Epidermal melanocyte (primary cell): ENCODE measurements around the gene SIGMAR1.

Source experiments
- DNase-seq: peaks from one replicate; pipeline ENCODE4 v3.0.0; 2011; ENCODE audit warnings: low spot score; ENCODE audit not compliant: insufficient read length

Gene SIGMAR1

DNA sequence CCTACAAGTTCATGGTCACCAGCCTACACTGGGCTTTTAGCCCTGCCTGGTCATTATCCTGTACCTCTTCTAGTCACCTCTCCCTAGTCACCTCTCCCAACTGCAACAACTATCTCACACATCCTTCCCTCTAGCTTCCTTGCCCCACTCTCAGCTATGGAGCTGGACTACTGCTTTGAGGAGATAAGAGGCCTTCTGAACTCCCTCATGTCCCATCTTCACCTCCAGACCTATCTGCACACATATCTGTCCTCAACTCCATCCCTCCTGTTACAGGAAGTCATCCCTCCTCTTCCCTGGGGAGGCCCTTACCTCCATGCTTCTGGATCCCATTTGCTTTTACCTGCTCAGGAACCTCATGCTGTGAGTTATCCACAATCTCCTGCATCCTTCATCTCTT is 31.4 kb downstream of the SIGMAR1 start:
- no peak for DNase-seq

GRCh38 chr9:34603610-34604231 is 33.9 kb downstream of the SIGMAR1 start:
- DNase-seq = peak; percentile 92

DNA sequence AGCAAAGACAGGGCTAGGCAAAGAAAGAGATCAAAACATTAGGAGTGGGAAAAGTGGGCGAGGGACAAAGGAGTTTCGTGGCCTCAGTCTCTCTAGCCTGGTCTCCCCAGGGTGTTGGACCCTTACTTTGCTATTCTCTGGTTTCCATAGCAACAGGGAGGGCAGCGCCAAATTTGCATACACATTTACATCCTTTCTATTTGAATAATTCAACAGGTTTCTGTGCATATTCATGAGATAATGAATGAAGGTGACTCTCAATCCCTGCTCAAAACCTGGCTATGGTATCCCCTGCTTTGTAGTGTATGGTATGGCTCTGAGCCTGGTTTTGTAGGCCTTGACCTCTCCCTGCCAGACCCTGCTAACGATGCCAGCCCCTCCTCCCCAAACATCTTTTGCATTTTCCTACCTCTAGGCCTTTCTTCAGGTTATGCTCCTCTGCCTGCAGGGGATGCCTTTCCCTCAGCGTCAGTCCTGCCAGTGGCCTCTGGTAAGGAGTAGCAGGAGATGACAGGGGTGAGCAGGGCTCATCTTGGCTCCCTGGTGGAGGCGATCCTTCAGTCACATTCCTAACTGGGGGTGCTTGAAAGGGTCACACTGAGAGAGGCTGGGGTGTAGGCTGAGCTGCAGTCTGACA is 35.5 kb downstream of the SIGMAR1 start:
- DNase-seq = no peak

GRCh38 chr9:34600908-34601307 is 36.7 kb downstream of the SIGMAR1 start:
- no peak for DNase-seq

GRCh38 chr9:34599546-34599945 is 38.0 kb downstream of the SIGMAR1 start:
- no peak for DNase-seq

DNA sequence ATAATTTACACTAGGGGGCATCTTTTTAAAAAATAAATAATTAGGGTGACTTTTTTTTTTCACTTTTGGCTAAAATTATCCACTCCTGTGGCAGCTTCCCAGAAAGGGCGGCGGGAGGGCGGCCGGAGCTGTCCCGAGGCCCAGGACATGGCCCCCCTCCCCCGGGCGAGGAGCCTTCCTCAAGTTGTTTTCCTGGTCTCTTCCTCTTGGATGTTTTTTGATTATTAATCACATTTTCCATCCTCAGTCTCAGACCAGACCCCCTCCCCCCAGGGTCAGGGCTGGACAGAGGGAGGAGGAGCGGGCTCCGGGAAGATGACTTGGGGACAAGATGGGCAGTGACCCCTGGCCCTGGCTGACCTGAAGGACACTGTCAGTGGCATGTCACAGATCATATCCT is 43.4 kb downstream of the SIGMAR1 start:
- no peak for DNase-seq

DNA sequence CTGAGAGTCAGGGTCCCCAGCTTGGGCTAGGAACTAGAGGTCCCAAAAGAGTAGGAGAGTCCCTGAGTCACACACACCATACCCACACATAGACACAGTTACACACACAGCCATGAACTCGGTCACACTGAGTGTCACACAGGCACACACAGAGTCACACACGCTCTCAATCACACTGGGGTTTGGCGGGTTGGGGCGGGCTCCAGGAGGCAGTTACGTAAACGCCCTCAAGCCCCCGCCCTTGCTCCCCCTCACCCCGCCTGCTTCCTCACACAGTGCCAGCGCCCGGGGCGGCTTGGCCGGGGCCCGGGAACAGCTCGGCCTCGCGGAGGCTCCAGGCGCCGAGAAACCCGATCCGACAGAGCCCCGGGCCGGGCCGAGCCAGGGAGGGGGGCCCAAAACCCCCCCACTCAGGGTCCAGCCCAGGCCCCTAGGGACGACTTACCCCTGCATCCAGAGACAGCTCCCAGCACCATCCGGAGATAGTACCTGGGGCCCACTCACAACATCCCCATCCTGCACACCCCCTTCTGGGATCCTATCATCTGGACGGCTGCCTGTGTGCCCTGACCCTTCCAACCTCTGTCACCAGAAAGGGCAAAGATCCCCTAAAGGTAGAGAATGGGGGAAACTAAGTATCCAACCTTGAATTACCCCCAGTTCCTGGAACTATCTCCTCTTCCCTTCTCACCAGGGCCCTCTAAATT is 44.5 kb downstream of the SIGMAR1 start:
- DNase-seq = no peak

DNA sequence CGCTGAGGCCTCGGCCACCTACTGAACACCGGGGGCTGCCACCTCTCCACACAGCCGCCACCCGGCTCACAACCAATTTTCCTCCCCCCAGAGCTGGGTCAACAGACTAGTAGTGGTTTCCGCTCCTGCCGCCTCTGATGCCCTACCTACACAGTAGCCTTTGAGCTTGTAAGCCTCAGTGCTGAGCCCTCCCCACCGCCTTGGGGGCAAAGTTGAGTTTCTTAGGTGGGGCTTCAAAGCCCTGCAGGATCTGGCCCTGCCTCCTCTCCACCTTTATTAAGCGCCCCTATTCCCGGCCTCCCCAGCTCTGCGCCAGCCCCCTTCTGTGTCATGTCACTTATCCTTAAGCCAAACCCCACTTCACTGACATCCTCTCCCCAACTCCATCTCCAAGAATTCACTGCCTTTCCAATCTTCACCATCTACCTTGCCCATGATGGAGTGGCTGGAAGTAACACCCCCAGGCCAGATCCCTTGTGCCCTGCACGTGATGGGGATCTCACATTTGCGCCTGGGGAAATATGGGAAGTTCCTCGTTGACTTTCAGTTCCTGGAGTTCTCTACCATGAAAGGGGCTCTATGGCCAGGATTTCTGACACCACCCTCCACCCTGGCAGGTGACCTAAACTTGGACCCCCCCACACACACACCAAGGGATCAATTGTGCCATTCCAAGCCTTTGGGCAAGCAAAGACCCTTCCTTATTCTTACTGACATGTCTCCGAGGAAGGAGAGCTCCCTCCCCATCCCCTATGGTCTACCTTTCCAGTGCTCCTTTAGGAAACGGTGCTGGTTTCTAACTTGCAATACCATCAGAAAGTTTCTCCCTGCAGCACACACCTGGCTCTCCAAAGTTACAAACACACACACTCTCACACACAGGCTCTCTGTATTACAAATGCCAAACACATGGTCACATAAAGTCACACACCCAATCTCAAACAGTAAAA is 45.4 kb downstream of the SIGMAR1 start:
- DNase-seq = no peak

DNA sequence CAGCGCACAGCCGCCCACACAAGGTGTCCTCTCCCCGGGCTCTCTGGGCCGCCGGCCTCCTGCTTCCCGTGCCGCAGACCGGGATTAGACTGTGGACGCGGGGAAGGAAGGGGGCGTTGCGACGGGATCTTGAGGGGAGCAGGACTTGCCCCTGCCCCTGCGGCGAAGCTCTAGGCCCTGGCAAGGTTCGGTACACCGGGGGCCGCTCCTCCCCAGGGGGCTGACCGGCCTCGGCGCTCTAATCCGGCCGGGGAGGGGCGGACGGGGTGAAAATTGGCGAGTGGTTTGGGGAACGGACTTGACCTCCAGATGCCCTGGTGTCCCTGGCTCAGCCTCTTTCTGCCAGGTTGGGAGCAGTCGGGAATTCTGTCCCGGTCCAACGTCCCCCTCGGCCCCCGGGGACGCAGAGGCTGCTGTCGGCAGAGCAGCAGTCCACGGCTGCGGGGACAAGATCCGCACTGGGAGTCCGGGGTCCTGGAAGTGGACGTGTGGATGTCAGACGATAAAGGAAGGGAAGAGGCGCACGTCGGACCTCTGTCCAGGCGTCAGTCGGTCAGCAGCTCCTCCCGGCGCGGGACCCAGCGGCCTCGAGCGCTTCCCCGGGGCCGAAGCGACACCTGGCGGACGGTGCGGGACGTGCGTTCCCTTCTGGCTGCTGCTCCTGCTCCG is 46.2 kb downstream of the SIGMAR1 start:
- DNase-seq = peak; percentile 89

DNA sequence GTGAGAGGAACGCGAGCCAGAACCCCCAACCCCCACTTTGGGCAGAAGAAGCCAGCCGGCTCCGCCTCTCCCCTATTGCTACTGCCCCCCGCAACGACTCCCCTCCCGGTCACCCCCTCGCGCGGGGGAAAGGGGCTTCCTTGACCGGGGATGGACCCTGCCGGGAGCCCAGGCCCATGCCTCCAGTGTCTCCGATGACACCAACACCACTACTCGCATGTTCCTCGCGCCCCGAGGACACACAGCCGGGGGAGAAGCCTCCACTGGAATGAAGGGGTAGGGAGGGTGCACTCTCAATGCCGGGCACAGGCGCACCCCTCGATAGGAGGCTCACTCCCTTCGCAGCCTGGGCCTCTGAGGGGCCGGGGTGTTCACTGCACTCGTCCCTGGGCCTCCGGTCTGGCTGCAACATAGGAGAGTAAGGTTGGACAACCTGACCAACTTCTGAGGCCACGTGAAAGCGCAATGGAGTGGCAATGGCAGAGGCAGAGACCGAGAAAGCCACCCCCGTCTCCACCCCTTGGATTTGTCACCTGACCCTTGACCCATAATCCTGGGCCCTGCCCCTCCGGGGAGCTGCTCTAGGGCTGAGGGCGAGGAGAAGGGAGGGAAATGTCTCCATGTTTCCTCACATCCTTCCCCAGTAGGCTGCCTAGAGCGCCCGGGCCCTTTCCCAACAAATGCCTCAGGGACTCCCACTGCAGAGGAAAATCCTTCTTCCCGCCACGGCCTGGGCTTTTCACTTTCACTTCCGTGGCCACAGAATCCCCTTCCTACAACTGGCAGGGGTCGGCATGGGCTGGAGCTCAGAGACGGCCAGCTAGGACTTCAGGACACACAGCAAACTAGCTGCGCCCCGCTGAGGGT is 47.0 kb downstream of the SIGMAR1 start:
- no peak for DNase-seq

DNA sequence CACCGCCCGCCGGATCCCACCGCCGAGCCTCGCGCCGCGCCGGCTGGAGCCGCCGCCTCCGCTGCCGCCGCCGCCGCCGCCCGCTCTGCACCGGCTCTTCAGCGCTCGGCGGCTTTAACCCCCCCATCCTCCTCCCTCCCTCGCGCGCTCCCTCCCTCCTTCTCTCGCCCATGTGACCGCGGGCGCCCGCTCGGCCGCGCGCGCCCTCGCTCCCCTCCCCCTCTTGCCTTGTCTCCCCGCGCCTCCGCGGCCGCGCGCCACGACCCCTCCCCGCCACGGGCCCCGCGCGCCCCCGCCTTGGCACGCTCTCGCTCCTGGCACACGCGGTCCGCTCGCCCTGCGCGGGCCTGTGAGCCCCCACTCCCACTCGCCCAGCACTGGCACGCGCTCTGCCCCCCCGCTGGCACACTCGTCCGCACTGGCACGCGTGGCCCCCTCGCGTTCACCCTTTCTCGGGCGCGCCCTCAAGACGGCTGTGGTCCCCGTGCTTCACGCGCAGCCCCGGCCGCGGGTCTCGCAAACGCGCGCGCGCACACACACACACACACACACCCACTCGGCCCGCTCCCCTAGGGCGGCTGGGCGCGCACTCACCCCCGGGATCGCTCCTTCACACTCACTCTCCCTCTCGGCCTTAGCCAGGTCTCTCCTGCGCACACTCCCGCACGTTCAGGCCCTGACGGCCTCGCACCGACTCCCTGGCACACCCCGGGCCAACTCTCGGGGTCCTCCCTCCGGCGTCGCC is 47.8 kb downstream of the SIGMAR1 start, which contains the start of gene CNTFR:
Gene CNTFR (minus strand): TSS at position 89 of the 745 bp plus-strand sequence. CDS start 20,743 bp downstream, outside the sequence.
- DNase-seq = no peak

DNA sequence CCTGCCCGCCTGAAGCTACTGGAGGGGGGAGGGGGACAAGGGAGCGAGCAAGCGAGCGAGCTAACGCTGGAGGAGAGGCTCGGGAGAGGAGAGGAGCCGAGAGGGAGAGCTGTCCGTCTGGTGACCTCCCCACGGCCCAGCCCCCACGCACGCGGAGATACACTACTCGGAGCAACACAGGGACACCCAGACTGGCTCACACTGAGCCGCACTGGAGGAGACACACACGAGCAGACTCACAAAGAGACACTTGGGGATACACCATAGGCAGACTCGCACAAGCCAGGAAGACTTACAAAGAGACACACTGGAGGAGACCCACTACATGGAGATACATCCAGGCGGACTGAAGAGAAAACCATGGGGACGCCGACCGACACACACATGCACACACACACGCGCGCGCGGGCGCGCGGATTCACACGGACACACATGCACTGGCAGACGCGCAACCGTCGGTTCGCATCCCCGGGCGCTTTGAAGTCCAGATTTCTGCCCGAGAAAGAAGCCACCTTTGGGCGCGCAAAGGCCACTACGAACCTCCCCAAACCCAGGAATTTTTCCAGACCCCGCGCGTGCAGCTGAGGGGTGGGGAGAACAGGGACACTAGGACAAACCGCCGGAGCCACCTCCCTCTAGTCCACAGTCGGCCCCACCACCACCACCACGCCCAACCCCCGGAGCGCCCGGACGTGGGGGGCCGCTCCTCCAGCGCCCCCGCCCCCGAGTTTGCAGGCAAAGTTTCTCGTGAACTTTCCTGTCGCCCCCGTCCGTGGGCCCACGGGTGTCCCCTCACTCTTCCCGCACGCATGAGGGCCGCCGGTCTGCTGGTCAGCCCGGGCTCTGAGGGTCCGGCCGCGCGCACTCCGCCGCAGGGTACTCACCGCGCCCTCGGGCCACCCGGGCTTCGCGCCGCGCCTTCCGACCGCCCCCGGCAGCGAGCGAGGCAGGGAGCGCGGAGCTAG is 48.6 kb downstream of the SIGMAR1 start:
- no peak for DNase-seq

DNA sequence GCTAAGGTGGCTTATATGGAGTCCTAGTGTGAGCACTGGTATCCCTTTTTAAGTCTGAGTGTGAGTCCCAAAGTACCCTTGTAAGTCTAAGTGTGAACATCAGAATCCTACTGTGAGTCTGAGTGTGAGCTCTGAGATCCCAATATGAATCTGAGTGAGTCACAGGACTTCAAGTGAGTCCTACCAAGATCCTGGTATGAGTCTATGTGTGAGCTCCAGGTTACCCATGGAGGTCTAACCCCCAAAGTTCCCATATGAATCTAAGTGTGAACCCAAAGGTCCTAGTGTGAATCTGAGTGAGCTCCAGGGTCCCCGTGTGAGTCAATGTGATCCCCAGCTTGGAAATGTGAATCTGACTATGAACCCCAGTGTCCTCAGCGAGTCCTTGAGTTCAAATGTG is 50.3 kb downstream of the SIGMAR1 start:
- no peak for DNase-seq

- no peak for DNase-seq
Measured at GRCh38 chr9:34585946-34586669, 51.5 kb downstream of the SIGMAR1 start.

GRCh38 chr9:34584970-34585369 is 52.6 kb downstream of the SIGMAR1 start:
- no peak for DNase-seq
